Measurements from ENCODE around the gene CDH13.
A peak's percentile ranks its signal among the peaks of the same experiment; 100 is the strongest.

Gene CDH13

GRCh38 chr16:82626791-82627261, at the start of gene CDH13:
Gene CDH13 (plus strand): TSS chr16:82626969.
- peak within 1 kb of the TSS; percentile 79 for H3K4me3 ChIP-seq (ENCODE audit: low read length)
- H3K9ac ChIP-seq (ENCODE audit: low read length): peak within 1 kb of the TSS; percentile 77
- H3K4me1 ChIP-seq (ENCODE audit: control insufficient read depth, insufficient read depth, low read length): peaks cover 36% of the 10 kb centered on the region
- DNase-seq (ENCODE audit: low read depth): peak; percentile 81
- H3K27me3 ChIP-seq (replicated peaks; ENCODE audit: control insufficient read depth, insufficient read depth, low read length): peaks cover 30% of the 10 kb centered on the region
- H3K9me3 ChIP-seq (ENCODE audit: control insufficient read depth, low read length): no peaks in the 10 kb centered on the region
- no peaks in the 10 kb centered on the region for H3K36me3 ChIP-seq (ENCODE audit: control insufficient read depth, insufficient read depth, low read length, severe bottlenecking)

DNA sequence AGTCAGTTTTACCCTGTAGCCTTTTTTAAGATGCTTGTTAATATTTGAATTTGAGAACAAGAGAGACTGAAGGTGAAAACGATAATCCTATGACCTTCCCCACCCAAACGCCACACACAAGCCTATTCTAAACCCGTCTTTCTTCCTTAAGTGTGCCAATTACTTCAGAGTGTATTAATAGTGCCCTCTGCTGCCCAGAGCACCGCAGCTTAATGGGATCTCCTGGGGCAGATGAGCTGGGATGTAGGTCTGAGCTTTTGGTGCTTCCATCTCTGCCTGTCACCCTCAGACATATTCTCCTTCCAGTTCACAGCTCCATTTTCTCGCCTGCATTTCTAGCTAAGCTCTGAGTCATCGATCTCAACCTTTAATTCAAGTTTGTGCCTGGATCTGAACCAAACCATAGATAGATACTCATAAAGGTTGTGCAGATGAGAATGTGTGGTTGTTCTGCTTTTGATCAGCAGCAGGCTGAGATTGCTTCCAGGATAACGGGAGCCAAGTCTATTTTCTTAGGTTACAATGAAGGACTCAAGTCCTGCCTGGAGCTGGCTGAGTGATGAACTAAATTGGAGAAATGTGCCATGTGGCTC, 46.4 kb upstream of the CDH13 start:
- H3K4me1 ChIP-seq (ENCODE audit: control insufficient read depth, insufficient read depth, low read length): no peaks in the 10 kb centered on the region
- H3K36me3 ChIP-seq (ENCODE audit: control insufficient read depth, insufficient read depth, low read length, severe bottlenecking): no peaks in the 10 kb centered on the region
- DNase-seq (ENCODE audit: low read depth): peak; percentile 1
- no peak overlapping the region for H3K4me3 ChIP-seq (ENCODE audit: low read length)
- peaks cover 15% of the 10 kb centered on the region for H3K27me3 ChIP-seq (replicated peaks; ENCODE audit: control insufficient read depth, insufficient read depth, low read length)
- H3K9ac ChIP-seq (ENCODE audit: low read length): no peak overlapping the region
- H3K9me3 ChIP-seq (ENCODE audit: control insufficient read depth, low read length): no peaks in the 10 kb centered on the region

- H3K4me1 ChIP-seq (ENCODE audit: control insufficient read depth, insufficient read depth, low read length): no peaks in the 10 kb centered on the region
- H3K4me3 ChIP-seq (ENCODE audit: low read length): no peak overlapping the region
- no peak overlapping the region for H3K9ac ChIP-seq (ENCODE audit: low read length)
- no peaks in the 10 kb centered on the region for H3K9me3 ChIP-seq (ENCODE audit: control insufficient read depth, low read length)
- H3K27me3 ChIP-seq (replicated peaks; ENCODE audit: control insufficient read depth, insufficient read depth, low read length): peaks cover 9% of the 10 kb centered on the region
- no peaks in the 10 kb centered on the region for H3K36me3 ChIP-seq (ENCODE audit: control insufficient read depth, insufficient read depth, low read length, severe bottlenecking)
- no peak for DNase-seq (ENCODE audit: low read depth)
Observed at GRCh38 chr16:82582975-82583374, 43.8 kb upstream of the CDH13 start.

DNA sequence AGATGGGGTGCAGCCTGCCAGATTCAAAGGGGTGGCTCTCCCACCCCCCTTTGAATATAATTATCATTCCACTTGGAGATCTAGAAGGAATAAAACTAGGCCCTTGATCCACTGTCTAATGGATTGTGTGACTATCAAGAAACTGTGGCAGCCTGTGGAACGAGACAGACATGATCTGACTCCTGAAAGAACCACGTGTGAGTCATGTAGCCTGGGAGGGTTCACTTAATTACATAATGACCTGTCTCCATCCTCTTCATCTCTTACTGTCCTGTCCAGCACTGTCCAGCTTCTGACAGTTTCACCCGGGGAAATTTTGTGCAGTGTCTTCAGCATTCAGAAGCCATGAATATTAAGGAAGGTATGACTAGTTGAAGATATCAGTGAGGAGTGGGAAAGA, 43.3 kb upstream of the CDH13 start:
- Histone ChIP-seq H3K9ac (ENCODE audit: low read length) (no peak overlapping the region), H3K4me3 (ENCODE audit: low read length) (no peak overlapping the region), H3K4me1 (ENCODE audit: control insufficient read depth, insufficient read depth, low read length) (no peaks in the 10 kb centered on the region), H3K9me3 (ENCODE audit: control insufficient read depth, low read length) (no peaks in the 10 kb centered on the region), H3K36me3 (ENCODE audit: control insufficient read depth, insufficient read depth, low read length, severe bottlenecking) (no peaks in the 10 kb centered on the region), H3K27me3 (replicated peaks; ENCODE audit: control insufficient read depth, insufficient read depth, low read length) (peaks cover 9% of the 10 kb centered on the region)
- no peak for DNase-seq (ENCODE audit: low read depth)

- H3K36me3 ChIP-seq (ENCODE audit: control insufficient read depth, insufficient read depth, low read length, severe bottlenecking): no peaks in the 10 kb centered on the region
- H3K27me3 ChIP-seq (replicated peaks; ENCODE audit: control insufficient read depth, insufficient read depth, low read length): peaks cover 3% of the 10 kb centered on the region
- DNase-seq (ENCODE audit: low read depth): no peak
- H3K4me3 ChIP-seq (ENCODE audit: low read length): no peak overlapping the region
- no peaks in the 10 kb centered on the region for H3K9me3 ChIP-seq (ENCODE audit: control insufficient read depth, low read length)
- H3K9ac ChIP-seq (ENCODE audit: low read length): no peak overlapping the region
- H3K4me1 ChIP-seq (ENCODE audit: control insufficient read depth, insufficient read depth, low read length): no peaks in the 10 kb centered on the region
Observed at GRCh38 chr16:82584553-82585152, 42.1 kb upstream of the CDH13 start.

DNA sequence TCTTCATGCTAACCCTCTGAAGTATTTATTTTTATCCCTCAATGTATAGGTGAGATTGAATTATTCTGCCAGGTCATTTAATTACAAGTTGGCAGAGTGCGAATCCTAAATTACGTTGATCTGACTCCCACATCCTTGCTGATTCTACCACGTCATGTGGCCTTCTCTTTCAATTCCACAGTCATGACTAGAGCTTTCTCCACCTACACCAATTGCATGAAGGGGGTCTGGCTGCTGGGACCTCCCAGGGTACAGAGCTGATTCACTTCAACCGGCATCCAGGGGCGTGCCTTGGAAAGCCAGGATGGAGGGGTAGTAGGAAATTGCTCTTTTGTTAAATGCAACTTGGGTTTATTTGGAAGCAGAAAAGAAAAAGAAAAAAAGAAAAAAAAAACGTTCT, 41.1 kb upstream of the CDH13 start:
- peak; percentile 1 for DNase-seq (ENCODE audit: low read depth)
- Histone ChIP-seq H3K9ac (ENCODE audit: low read length) (no peak overlapping the region), H3K27me3 (replicated peaks; ENCODE audit: control insufficient read depth, insufficient read depth, low read length) (no peaks in the 10 kb centered on the region), H3K4me1 (ENCODE audit: control insufficient read depth, insufficient read depth, low read length) (no peaks in the 10 kb centered on the region), H3K4me3 (ENCODE audit: low read length) (no peak overlapping the region), H3K36me3 (ENCODE audit: control insufficient read depth, insufficient read depth, low read length, severe bottlenecking) (no peaks in the 10 kb centered on the region), H3K9me3 (ENCODE audit: control insufficient read depth, low read length) (no peaks in the 10 kb centered on the region)

- Histone ChIP-seq H3K36me3 (ENCODE audit: control insufficient read depth, insufficient read depth, low read length, severe bottlenecking) (no peaks in the 10 kb centered on the region), H3K9me3 (ENCODE audit: control insufficient read depth, low read length) (no peaks in the 10 kb centered on the region), H3K4me1 (ENCODE audit: control insufficient read depth, insufficient read depth, low read length) (no peaks in the 10 kb centered on the region), H3K4me3 (ENCODE audit: low read length) (no peak overlapping the region), H3K9ac (ENCODE audit: low read length) (no peak overlapping the region), H3K27me3 (replicated peaks; ENCODE audit: control insufficient read depth, insufficient read depth, low read length) (no peaks in the 10 kb centered on the region)
- DNase-seq (ENCODE audit: low read depth): no peak
Observed at GRCh38 chr16:82586130-82586529, 40.6 kb upstream of the CDH13 start.

DNA sequence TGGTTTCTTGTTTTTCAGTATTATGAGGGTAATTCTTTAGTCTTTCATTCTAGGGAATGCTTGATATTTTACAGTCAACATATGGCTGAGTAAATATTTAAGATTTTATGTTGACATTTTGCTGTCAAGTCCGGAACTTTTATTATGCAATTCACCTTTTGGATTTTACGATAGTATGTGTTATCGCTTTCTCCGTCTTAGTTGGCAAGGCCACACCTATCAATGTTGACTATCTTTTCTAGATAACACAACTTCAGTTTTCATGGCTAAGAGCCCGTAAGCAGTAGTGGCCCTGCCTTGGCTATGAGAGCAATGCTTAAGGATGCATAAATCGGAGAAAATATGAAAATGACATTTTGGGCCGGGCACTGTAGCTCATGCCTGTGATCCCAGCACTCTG, 39.5 kb upstream of the CDH13 start:
- Histone ChIP-seq H3K9ac (ENCODE audit: low read length) (no peak overlapping the region), H3K9me3 (ENCODE audit: control insufficient read depth, low read length) (no peaks in the 10 kb centered on the region), H3K4me3 (ENCODE audit: low read length) (no peak overlapping the region), H3K36me3 (ENCODE audit: control insufficient read depth, insufficient read depth, low read length, severe bottlenecking) (no peaks in the 10 kb centered on the region), H3K4me1 (ENCODE audit: control insufficient read depth, insufficient read depth, low read length) (no peaks in the 10 kb centered on the region), H3K27me3 (replicated peaks; ENCODE audit: control insufficient read depth, insufficient read depth, low read length) (peaks cover 4% of the 10 kb centered on the region)
- DNase-seq (ENCODE audit: low read depth): no peak

GRCh38 chr16:82589407-82589806, 37.4 kb upstream of the CDH13 start:
- H3K27me3 ChIP-seq (replicated peaks; ENCODE audit: control insufficient read depth, insufficient read depth, low read length): peaks cover 9% of the 10 kb centered on the region
- no peak overlapping the region for H3K9ac ChIP-seq (ENCODE audit: low read length)
- no peaks in the 10 kb centered on the region for H3K4me1 ChIP-seq (ENCODE audit: control insufficient read depth, insufficient read depth, low read length)
- H3K9me3 ChIP-seq (ENCODE audit: control insufficient read depth, low read length): no peaks in the 10 kb centered on the region
- no peak overlapping the region for H3K4me3 ChIP-seq (ENCODE audit: low read length)
- DNase-seq (ENCODE audit: low read depth): no peak
- H3K36me3 ChIP-seq (ENCODE audit: control insufficient read depth, insufficient read depth, low read length, severe bottlenecking): no peaks in the 10 kb centered on the region

DNA sequence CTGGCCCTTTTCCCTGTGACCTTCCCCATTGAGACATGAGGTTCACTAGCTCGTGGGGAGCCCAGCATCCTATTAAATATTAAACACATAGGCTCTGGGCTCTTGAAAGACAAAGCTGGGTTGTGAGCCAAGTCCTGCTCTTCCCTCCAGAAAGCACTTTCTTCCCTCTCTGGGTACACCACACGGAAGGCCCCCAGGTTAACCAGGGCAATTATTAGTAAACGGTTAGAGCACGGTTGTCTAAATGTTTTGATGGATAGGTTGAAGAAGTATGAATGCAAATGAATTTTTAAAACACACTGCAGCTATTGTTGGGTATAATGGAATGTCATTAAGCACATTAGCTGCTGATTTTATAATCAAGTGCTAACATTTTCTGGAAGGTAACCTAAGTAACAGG, 32.7 kb upstream of the CDH13 start:
- Histone ChIP-seq H3K27me3 (replicated peaks; ENCODE audit: control insufficient read depth, insufficient read depth, low read length) (peaks cover 38% of the 10 kb centered on the region), H3K36me3 (ENCODE audit: control insufficient read depth, insufficient read depth, low read length, severe bottlenecking) (no peaks in the 10 kb centered on the region), H3K4me3 (ENCODE audit: low read length) (no peak overlapping the region), H3K9me3 (ENCODE audit: control insufficient read depth, low read length) (peaks cover under 1% of the 10 kb centered on the region), H3K9ac (ENCODE audit: low read length) (no peak overlapping the region), H3K4me1 (ENCODE audit: control insufficient read depth, insufficient read depth, low read length) (no peaks in the 10 kb centered on the region)
- no peak for DNase-seq (ENCODE audit: low read depth)

- Histone ChIP-seq H3K27me3 (replicated peaks; ENCODE audit: control insufficient read depth, insufficient read depth, low read length) (peaks cover 45% of the 10 kb centered on the region), H3K4me1 (ENCODE audit: control insufficient read depth, insufficient read depth, low read length) (no peaks in the 10 kb centered on the region), H3K36me3 (ENCODE audit: control insufficient read depth, insufficient read depth, low read length, severe bottlenecking) (no peaks in the 10 kb centered on the region), H3K9ac (ENCODE audit: low read length) (no peak overlapping the region), H3K9me3 (ENCODE audit: control insufficient read depth, low read length) (peaks cover 9% of the 10 kb centered on the region), H3K4me3 (ENCODE audit: low read length) (no peak overlapping the region)
- no peak for DNase-seq (ENCODE audit: low read depth)
Observed at GRCh38 chr16:82598771-82599170, 28.0 kb upstream of the CDH13 start.

Measured in adipocyte (in vitro differentiated cells).